A549 (cell line): Measurements from ENCODE around the gene ATP7B. TPM values are rescaled to one million over a fixed set of nuclear protein-coding genes. Genes with fewer than 3 reads are reported as not detected.

Source experiments
- ATAC-seq, 2 experiments: fragments of 200-7000 bp in 1 of 2; fragments of >200 bp in 1 of 2; cut with Nextera tagmentation in 1 of 2; cut with Tn5 transposase in 1 of 2; 3 replicates each; pipeline versions ENCODE4 v1.8.0 to v1.9.1; 2018 to 2020; ENCODE audit warnings: mild to moderate bottlenecking in 1 of 2, moderate library complexity in 1 of 2
- CTCF ChIA-PET: fragments of 300-600 bp; sonication (Branson Sonifier 250); formaldehyde crosslinking; extraction: SDS; loops from one replicate; lab custom pipeline; 2021; ENCODE audit warnings: antibody characterized with exemption, inconsistent platforms; lab: Yijun Ruan, JAX
- POLR2A ChIA-PET: fragments of 350-600 bp; formaldehyde crosslinking; extraction: SDS; loops from one replicate; lab custom pipeline; 2021; ENCODE audit warnings: antibody characterized with exemption, inconsistent platforms; lab: Yijun Ruan, JAX
- DNase-seq, 2 experiments: peaks; one replicate each; pipeline versions ENCODE4 v3.0.0 to v3.0.0-alpha.2; 2011 to 2016; ENCODE audit warnings: low read depth in 1 of 2, low spot score in 1 of 2
- FAIRE-seq: peaks from 2 replicates; lab custom pipeline; 2011; peaks lifted over from hg19 to GRCh38; lab: Jason Lieb, UNC
- H3K27ac ChIP-seq, 2 experiments: fragments of >200 bp; sonication (Bioruptor Twin); formaldehyde crosslinking; 3 replicates each; pipeline ENCODE4 v1.5.1; 2016 to 2017
- H3K4me1 ChIP-seq: fragments of >200 bp; sonication (Bioruptor Twin); formaldehyde crosslinking; 3 replicates; pipeline ENCODE4 v1.6.1; 2016
- H3K4me2 ChIP-seq: fragments of >200 bp; sonication (Bioruptor Twin); formaldehyde crosslinking; 3 replicates; pipeline ENCODE4 v1.6.1; 2016
- H3K4me3 ChIP-seq: fragments of >200 bp; sonication (Bioruptor Twin); formaldehyde crosslinking; 3 replicates; pipeline ENCODE4 v1.5.1; 2016
- H3K9me3 ChIP-seq: fragments of >200 bp; sonication (Bioruptor Twin); formaldehyde crosslinking; 3 replicates; pipeline ENCODE4 v1.6.1; 2016
- ATOH8 ChIP-seq: fragments of 250-450 bp; sonication (Bioruptor Pico); IDR thresholded peaks from 2 replicates; pipeline ENCODE4 v1.5.0; 2020; ENCODE audit warnings: low read depth, mild to moderate bottlenecking, moderate library complexity
- CBX2 ChIP-seq: fragments of 200-600 bp; sonication (generic); IDR thresholded peaks from 2 replicates; pipeline ENCODE4 v1.6.1; 2016; ENCODE audit warnings: low read depth, mild to moderate bottlenecking, borderline replicate concordance
- EP300 ChIP-seq, 2 experiments: fragments of >200 bp; sonication (Bioruptor Twin); formaldehyde crosslinking; IDR thresholded peaks; 2 replicates in 1 of 2; 3 replicates in 1 of 2; pipeline ENCODE4 v1.6.1; 2016 to 2017
- FOSB ChIP-seq: fragments of 250-450 bp; sonication (Bioruptor Pico); IDR thresholded peaks from 2 replicates; pipeline ENCODE4 v1.5.0; 2020; ENCODE audit warnings: mild to moderate bottlenecking, moderate library complexity
- FOSL2 ChIP-seq, 2 experiments: fragments of 450-650 bp in 1 of 2; fragments of >200 bp in 1 of 2; sonication (Bioruptor Twin) in 1 of 2; formaldehyde crosslinking; IDR thresholded peaks; 2 replicates each; pipeline versions ENCODE4 v1.5.0 to v1.6.1; 2016 to 2020; ENCODE audit warnings: mild to moderate bottlenecking in 1 of 2, moderate library complexity in 1 of 2
- HMGXB4 ChIP-seq: fragments of 250-450 bp; sonication (Bioruptor Pico); IDR thresholded peaks from 2 replicates; pipeline ENCODE4 v1.5.0; 2021; ENCODE audit warnings: mild to moderate bottlenecking, moderate library complexity, borderline replicate concordance
- HOXB5 ChIP-seq: fragments of 250-450 bp; sonication (Bioruptor Pico); IDR thresholded peaks from 2 replicates; pipeline ENCODE4 v1.5.0; 2020; ENCODE audit warnings: mild to moderate bottlenecking, moderate library complexity
- JUN ChIP-seq, 2 experiments: fragments of >200 bp; sonication (Bioruptor Twin); formaldehyde crosslinking; IDR thresholded peaks; 2 replicates in 1 of 2; 3 replicates in 1 of 2; pipeline ENCODE4 v1.6.1; 2016 to 2017
- JUNB ChIP-seq: fragments of >200 bp; sonication (Bioruptor Twin); formaldehyde crosslinking; IDR thresholded peaks from 2 replicates; pipeline ENCODE4 v1.6.1; 2016
- MAZ ChIP-seq: fragments of 150-350 bp; IDR thresholded peaks from 2 replicates; pipeline ENCODE4 v1.6.1; 2014; ENCODE audit warnings: antibody characterized with exemption, low read depth, low read length, borderline replicate concordance
- NPAS2 ChIP-seq: fragments of 250-450 bp; sonication (Bioruptor Pico); IDR thresholded peaks from 2 replicates; pipeline ENCODE4 v1.8.0; 2022; ENCODE audit warnings: mild to moderate bottlenecking, moderate library complexity, borderline replicate concordance
- NR3C1 ChIP-seq: fragments of >200 bp; sonication (Bioruptor Twin); formaldehyde crosslinking; IDR thresholded peaks from 3 replicates; pipeline ENCODE4 v1.6.1; 2017
- POLR2AphosphoS2 ChIP-seq: conservative IDR thresholded peaks from 2 replicates; pipeline ENCODE4 v1.6.1; 2012; ENCODE audit warnings: low read length, improper control_type of control experiment, inconsistent platforms
- REST ChIP-seq: fragments of 200-600 bp; sonication (generic); IDR thresholded peaks from 2 replicates; pipeline ENCODE4 v1.6.1; 2016; ENCODE audit warnings: antibody characterized with exemption, mild to moderate bottlenecking, moderate library complexity
- SMC3 ChIP-seq: fragments of >200 bp; sonication (Bioruptor Twin); formaldehyde crosslinking; IDR thresholded peaks from 3 replicates; pipeline ENCODE4 v1.6.1; 2018; ENCODE audit warnings: inconsistent platforms
- USF2 ChIP-seq: fragments of 450-650 bp; IDR thresholded peaks from 2 replicates; pipeline ENCODE4 v1.6.1; 2014; ENCODE audit warnings: antibody characterized with exemption
- ZFP36 ChIP-seq: fragments of 450-650 bp; IDR thresholded peaks from 2 replicates; pipeline ENCODE4 v1.6.1; 2014; ENCODE audit warnings: borderline replicate concordance; ENCODE audit not compliant: partially characterized antibody
- ZNF302 ChIP-seq: fragments of 250-450 bp; sonication (Bioruptor Pico); IDR thresholded peaks from 2 replicates; pipeline ENCODE4 v1.9.0; 2021; ENCODE audit warnings: inconsistent platforms, mild to moderate bottlenecking, moderate library complexity
- ZSCAN20 ChIP-seq: fragments of 250-450 bp; sonication (Bioruptor Pico); IDR thresholded peaks from 2 replicates; pipeline ENCODE4 v1.8.0; 2022; ENCODE audit warnings: mild to moderate bottlenecking, moderate library complexity
- WGBS: methylation state at CpG from one replicate; pipeline ENCODE4 v1.1.6; 2017; ENCODE audit errors: missing lambda C conversion rate; 5-methylcytosine and 5-hydroxymethylcytosine counted together
- polyA plus RNA-seq, 4 experiments: library from polyadenylated mRNA; depleted of rRNA in 3 of 4; stranded (reverse); fragments of >200 nt; fragmentation: RNase III in 1 of 4; extraction: RNeasy Plus Mini Kit Qiagen cat#74134 plus additional on column Dnase treatment in 1 of 4; gene quantifications; 2 replicates in 3 of 4; 3 replicates in 1 of 4; pipeline ENCODE4 v1.2.3, GENCODE V29; 2011 to 2017
- TF ChIP-seq, protein P1 (sequence below): fragments of 150-350 bp; IDR thresholded peaks from 2 replicates; pipeline ENCODE4 v1.6.1; 2014; ENCODE audit warnings: low read depth, mild to moderate bottlenecking, low read length

The ATP7B gene
- polyA plus RNA-seq, 2 of the 4 experiments (the other 2 are of a cell fraction): 2.8 to 3.9 TPM

GRCh38 chr13:52048516-52048915 is 37.3 kb upstream of the ATP7B start (continued):
- TF ChIP-seq FOSL2 (IDR thresholded peaks at IDR 0.05): no peak
- TF ChIP-seq FOSL2 (CRISPR knock-in tag; IDR thresholded peaks at IDR 0.05): no peak
- TF ChIP-seq MAZ: no peak
- TF ChIP-seq REST: no peak
- TF ChIP-seq USF2: no peak
- no peak for TF ChIP-seq FOSB (CRISPR knock-in tag)
- TF ChIP-seq ZFP36: no peak
- no peak for TF ChIP-seq JUNB
- TF ChIP-seq ZSCAN20: no peak

- no peak for ATAC-seq
- Histone ChIP-seq H3K4me1 (no peaks in the 10 kb centered on the region), H3K4me3 (no peak overlapping the region), H3K4me2 (no peak overlapping the region), H3K9me3 (no peaks in the 10 kb centered on the region), H3K27ac (no peak overlapping the region)
- ChIA-PET CTCF (no interaction called here), POLR2A (no interaction called here)
- no peak for DNase-seq
- FAIRE-seq: no peak
- no peak for TF ChIP-seq JUN (IDR thresholded peaks at IDR 0.05)
- WGBS: 10% methylated on average over 3 of the region's 3 CpGs
Observed at GRCh38 chr13:52047463-52047862, 36.2 kb upstream of the ATP7B start.

DNA sequence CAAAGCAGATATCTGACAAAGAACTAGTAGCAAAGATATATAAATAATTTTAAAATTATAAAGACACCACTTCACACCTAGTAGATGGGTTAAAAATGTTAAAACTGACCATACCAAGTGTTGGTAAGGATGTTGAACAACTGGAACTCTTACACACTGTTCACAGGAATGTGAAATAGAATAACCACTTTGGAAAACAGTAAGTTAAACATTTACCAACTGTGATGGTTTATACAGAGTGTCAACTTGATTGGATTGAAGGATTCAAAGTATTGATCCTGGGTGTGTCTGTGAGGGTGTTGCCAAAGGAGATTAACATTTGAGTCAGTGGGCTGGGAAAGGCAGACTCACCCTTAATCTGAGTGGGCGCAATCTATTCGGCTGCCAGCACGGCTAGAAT is 32.4 kb upstream of the ATP7B start:
- FAIRE-seq (no peak), ATAC-seq (no peak), DNase-seq (no peak)
- H3K4me1 ChIP-seq: no peaks in the 10 kb centered on the region
- CTCF ChIA-PET: no interaction called here
- TF ChIP-seq USF2 (no peak), FOSB (CRISPR knock-in tag) (no peak), ZNF302 (CRISPR knock-in tag) (no peak), HOXB5 (CRISPR knock-in tag) (no peak), NPAS2 (no peak), MAZ (no peak), SMC3 (no peak)
- TF ChIP-seq, protein P1, sequence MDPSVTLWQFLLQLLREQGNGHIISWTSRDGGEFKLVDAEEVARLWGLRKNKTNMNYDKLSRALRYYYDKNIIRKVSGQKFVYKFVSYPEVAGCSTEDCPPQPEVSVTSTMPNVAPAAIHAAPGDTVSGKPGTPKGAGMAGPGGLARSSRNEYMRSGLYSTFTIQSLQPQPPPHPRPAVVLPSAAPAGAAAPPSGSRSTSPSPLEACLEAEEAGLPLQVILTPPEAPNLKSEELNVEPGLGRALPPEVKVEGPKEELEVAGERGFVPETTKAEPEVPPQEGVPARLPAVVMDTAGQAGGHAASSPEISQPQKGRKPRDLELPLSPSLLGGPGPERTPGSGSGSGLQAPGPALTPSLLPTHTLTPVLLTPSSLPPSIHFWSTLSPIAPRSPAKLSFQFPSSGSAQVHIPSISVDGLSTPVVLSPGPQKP: no peak
- 91% methylated on average over 3 of the region's 3 CpGs for WGBS
- POLR2A ChIA-PET: no interaction called here
- no peak overlapping the region for H3K4me3 ChIP-seq
- no peaks in the 10 kb centered on the region for H3K9me3 ChIP-seq
- no peak overlapping the region for H3K4me2 ChIP-seq
- no peak overlapping the region for H3K27ac ChIP-seq

DNA sequence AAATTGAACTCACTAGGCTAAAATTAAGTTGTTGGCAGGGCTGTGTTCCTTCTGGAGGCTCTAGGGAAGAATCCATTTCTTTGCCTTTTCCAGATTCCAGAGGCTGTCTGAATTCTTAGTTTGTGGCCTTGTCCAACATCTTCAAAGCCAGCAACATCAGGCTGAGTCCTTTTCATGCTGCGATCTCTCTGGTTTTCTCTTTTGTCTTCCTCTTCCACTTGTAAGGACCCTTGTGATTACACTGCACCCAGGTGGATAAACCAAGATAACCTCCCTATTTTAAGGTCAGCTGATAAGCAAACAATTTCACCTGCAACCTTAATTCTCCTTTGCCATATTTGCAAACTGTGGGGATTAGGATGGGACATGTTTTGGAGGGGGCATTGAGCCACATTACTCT is 24.8 kb upstream of the ATP7B start:
- no peak overlapping the region for H3K27ac ChIP-seq
- H3K4me1 ChIP-seq: no peaks in the 10 kb centered on the region
- DNase-seq (no peak), FAIRE-seq (no peak), ATAC-seq (no peak)
- WGBS: 83% methylated on average over 1 of the region's 1 CpG
- no peak overlapping the region for H3K4me3 ChIP-seq
- ChIA-PET CTCF (no interaction called here), POLR2A (no interaction called here)
- no peak overlapping the region for H3K4me2 ChIP-seq
- TF ChIP-seq ATOH8 (CRISPR knock-in tag) (no peak), EP300 (IDR thresholded peaks at IDR 0.05) (no peak), NR3C1 (no peak), CBX2 (no peak), JUN (IDR thresholded peaks at IDR 0.05) (no peak), ZFP36 (no peak), POLR2AphosphoS2 (no peak), HMGXB4 (no peak)
- no peaks in the 10 kb centered on the region for H3K9me3 ChIP-seq
